OCI-LY1 (cell line): ENCODE data around the gene COPS7A.

Experiments
- CTCF ChIP-seq: fragments of 200-600 bp; sonication (generic), shearing (Covaris generic); IDR thresholded peaks from 2 replicates; pipeline ENCODE4 v1.5.1; 2017; ENCODE audit warnings: mild to moderate bottlenecking, antibody characterized with exemption, low read length, moderate library complexity, mixed read lengths
- EZH2 ChIP-seq: fragments of 200-600 bp; sonication (generic), shearing (Covaris generic); IDR thresholded peaks from 2 replicates; pipeline ENCODE4 v1.8.0; 2017; ENCODE audit warnings: borderline replicate concordance, mixed run types, mild to moderate bottlenecking, antibody characterized with exemption, low read length, moderate library complexity, mixed read lengths

DNA sequence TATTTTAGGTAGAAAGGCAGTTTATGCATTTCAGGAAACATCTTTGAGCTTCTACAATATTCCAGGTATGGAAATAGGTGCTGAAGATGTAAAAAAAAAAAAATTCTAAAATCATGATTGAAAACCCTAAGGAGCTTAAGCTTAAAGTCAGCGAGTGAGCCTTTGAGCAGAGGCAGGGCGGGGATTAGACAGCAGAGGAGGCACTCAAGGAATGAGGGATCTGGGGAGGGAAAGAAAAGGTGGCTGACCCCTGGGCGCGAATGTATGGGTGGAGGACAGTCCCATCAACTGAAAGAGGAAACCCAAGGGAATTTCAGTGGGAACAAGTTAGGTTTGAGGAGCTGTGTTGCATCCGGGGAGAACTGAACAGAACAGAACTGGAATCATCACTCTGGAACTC, 35.9 kb downstream of the COPS7A start:
- TF ChIP-seq CTCF (no peak), EZH2 (no peak)
